ENCODE data around the gene KPNA5. TPM values are rescaled to one million over a fixed set of nuclear protein-coding genes. Genes with fewer than 3 reads are reported as not detected.
"Not testable (repeated sequence)": the region's sequence is repeated elsewhere in the genome, so short reads cannot be mapped to it uniquely, and the experiment has no call there.

The KPNA5 gene
- total RNA-seq, 1 donor from 2014 or later: 21.9 TPM

DNA sequence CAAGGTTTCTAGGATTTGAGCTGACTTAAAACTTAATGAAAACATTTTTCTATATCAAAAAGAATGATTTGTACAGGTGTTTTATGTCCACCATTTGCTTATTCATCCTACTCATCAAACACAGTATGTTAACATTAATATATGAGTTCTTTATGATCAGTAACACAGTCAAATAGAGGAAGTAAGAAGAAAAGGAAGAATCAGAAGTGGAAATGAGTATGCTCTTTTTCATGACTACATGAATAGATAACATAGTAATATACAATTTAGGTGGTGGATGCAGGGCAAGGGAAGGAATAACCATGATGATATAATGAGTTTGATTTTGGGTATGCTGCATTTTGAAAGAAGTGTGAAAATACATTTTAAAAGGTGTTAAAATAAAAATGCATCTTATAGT, 16.5 kb downstream of the KPNA5 start:
- Mint-ChIP-seq H3K4me1 (ENCODE audit: low read depth, unreplicated experiment) (no peaks in the 10 kb centered on the region), H3K4me3 (ENCODE audit: unreplicated experiment) (no peak overlapping the region), H3K36me3 (ENCODE audit: unreplicated experiment) (no peaks in the 10 kb centered on the region), H3K9me3 (ENCODE audit: unreplicated experiment) (peaks cover 2% of the 10 kb centered on the region), H3K27me3 (ENCODE audit: unreplicated experiment) (no peaks in the 10 kb centered on the region), H3K27ac (ENCODE audit: unreplicated experiment) (no peak overlapping the region)
- no peak for DNase-seq
- TF ChIP-seq, protein P1, sequence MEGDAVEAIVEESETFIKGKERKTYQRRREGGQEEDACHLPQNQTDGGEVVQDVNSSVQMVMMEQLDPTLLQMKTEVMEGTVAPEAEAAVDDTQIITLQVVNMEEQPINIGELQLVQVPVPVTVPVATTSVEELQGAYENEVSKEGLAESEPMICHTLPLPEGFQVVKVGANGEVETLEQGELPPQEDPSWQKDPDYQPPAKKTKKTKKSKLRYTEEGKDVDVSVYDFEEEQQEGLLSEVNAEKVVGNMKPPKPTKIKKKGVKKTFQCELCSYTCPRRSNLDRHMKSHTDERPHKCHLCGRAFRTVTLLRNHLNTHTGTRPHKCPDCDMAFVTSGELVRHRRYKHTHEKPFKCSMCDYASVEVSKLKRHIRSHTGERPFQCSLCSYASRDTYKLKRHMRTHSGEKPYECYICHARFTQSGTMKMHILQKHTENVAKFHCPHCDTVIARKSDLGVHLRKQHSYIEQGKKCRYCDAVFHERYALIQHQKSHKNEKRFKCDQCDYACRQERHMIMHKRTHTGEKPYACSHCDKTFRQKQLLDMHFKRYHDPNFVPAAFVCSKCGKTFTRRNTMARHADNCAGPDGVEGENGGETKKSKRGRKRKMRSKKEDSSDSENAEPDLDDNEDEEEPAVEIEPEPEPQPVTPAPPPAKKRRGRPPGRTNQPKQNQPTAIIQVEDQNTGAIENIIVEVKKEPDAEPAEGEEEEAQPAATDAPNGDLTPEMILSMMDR (IDR thresholded peaks at IDR 0.05; ENCODE audit: partially characterized antibody, unreplicated experiment): no peak

DNA sequence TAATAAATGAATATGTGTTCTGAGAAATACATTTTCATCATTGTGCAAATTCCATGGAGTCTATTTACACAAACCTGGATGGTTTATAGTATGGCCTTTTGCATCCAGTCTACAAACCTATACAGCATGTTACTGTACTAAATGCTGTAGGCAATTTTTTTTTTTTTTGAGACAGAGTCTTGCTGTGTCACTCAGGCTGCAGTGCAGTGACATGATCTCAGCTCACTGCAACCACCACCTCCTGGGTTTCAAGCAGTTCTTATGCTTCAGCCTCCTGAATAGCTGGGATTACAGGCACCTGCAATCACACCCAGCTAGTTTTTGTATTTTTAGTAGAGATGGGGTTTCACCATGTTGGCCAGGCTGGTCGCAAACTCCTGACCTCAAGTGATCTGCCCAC, 22.9 kb downstream of the KPNA5 start:
- not testable (repeated sequence) for H3K27me3 Mint-ChIP-seq (ENCODE audit: unreplicated experiment); H3K36me3 Mint-ChIP-seq (ENCODE audit: unreplicated experiment); H3K4me1 Mint-ChIP-seq (ENCODE audit: low read depth, unreplicated experiment); DNase-seq; H3K4me3 Mint-ChIP-seq (ENCODE audit: unreplicated experiment); H3K27ac Mint-ChIP-seq (ENCODE audit: unreplicated experiment); H3K9me3 Mint-ChIP-seq (ENCODE audit: unreplicated experiment)

DNA sequence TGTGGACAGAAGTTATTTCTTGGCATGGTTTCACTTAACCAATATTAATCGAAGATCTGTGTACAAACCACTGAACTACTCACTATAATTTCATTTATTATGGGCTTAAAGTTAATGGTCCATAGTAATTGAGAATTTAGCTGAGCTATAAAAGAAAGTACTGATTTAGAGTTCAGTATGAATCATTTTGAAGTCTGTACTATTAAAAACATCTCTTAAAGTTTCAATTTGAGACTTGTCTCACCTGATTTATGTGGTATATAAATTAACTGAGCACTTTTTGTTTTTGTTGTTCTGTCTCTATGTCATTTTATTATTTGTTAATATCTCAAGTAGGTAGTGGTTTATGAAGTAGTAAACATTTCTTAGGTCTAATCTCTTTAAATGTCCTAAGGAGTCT, 24.9 kb downstream of the KPNA5 start:
- no peaks in the 10 kb centered on the region for H3K27me3 Mint-ChIP-seq (ENCODE audit: unreplicated experiment)
- H3K4me3 Mint-ChIP-seq (ENCODE audit: unreplicated experiment): no peak overlapping the region
- H3K36me3 Mint-ChIP-seq (ENCODE audit: unreplicated experiment): no peaks in the 10 kb centered on the region
- no peak for DNase-seq
- TF ChIP-seq, protein P1 (IDR thresholded peaks at IDR 0.05; ENCODE audit: partially characterized antibody, unreplicated experiment): no peak
- no peak overlapping the region for H3K27ac Mint-ChIP-seq (ENCODE audit: unreplicated experiment)
- no peaks in the 10 kb centered on the region for H3K9me3 Mint-ChIP-seq (ENCODE audit: unreplicated experiment)
- H3K4me1 Mint-ChIP-seq (ENCODE audit: low read depth, unreplicated experiment): no peaks in the 10 kb centered on the region

DNA sequence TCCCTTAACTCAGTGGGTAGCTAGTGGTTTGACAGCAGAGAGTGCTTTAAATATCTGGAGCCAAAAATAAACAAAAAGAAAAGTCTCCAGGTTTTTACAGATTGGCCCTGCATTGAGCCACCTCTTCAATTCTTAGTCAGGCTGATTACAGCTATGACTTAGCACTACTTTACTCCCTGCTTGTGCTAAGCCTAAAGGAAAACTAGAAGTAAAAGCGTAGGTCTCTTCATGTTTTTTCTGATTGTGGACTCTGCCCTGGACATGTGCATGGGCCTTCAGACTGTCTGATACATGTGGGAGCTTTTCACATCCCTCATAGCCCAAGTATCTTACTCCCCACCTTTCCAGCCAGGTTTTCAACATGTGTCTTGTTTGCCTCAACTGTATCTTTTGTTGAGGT, 33.3 kb downstream of the KPNA5 start:
- Mint-ChIP-seq H3K36me3 (ENCODE audit: unreplicated experiment) (no peaks in the 10 kb centered on the region), H3K4me3 (ENCODE audit: unreplicated experiment) (no peak overlapping the region)

DNA sequence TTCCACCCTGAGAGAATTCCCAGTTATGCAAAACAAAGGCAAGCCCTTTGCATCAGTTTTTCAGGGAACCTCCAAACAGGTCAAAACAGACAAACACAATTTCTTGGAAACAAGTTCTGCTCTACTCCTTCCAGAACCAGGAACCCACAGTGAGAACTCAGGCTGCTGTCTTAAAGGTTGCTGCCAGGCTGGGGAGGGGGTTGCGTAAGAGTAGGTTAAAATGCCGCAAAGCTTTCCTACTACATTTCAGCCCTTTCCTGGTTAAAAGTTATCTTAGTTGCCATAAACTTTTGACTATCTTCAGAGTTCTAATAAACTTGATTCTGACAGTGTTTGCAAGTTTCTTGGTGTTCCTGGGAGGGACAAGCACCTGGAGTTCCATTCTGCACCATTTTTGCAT, 33.8 kb downstream of the KPNA5 start:
- Mint-ChIP-seq H3K27me3 (ENCODE audit: unreplicated experiment) (no peaks in the 10 kb centered on the region), H3K9me3 (ENCODE audit: unreplicated experiment) (no peaks in the 10 kb centered on the region), H3K4me3 (ENCODE audit: unreplicated experiment) (no peak overlapping the region), H3K27ac (ENCODE audit: unreplicated experiment) (no peak overlapping the region), H3K36me3 (ENCODE audit: unreplicated experiment) (no peaks in the 10 kb centered on the region), H3K4me1 (ENCODE audit: low read depth, unreplicated experiment) (no peaks in the 10 kb centered on the region)
- no peak for DNase-seq
- TF ChIP-seq, protein P1 (IDR thresholded peaks at IDR 0.05; ENCODE audit: partially characterized antibody, unreplicated experiment): no peak

More for the DNA sequence above, 33.3 kb downstream of the KPNA5 start:
- TF ChIP-seq, protein P1 (IDR thresholded peaks at IDR 0.05; ENCODE audit: partially characterized antibody, unreplicated experiment): no peak
- H3K4me1 Mint-ChIP-seq (ENCODE audit: low read depth, unreplicated experiment): no peaks in the 10 kb centered on the region
- DNase-seq: no peak
- H3K9me3 Mint-ChIP-seq (ENCODE audit: unreplicated experiment): no peaks in the 10 kb centered on the region
- no peaks in the 10 kb centered on the region for H3K27me3 Mint-ChIP-seq (ENCODE audit: unreplicated experiment)
- no peak overlapping the region for H3K27ac Mint-ChIP-seq (ENCODE audit: unreplicated experiment)

DNA sequence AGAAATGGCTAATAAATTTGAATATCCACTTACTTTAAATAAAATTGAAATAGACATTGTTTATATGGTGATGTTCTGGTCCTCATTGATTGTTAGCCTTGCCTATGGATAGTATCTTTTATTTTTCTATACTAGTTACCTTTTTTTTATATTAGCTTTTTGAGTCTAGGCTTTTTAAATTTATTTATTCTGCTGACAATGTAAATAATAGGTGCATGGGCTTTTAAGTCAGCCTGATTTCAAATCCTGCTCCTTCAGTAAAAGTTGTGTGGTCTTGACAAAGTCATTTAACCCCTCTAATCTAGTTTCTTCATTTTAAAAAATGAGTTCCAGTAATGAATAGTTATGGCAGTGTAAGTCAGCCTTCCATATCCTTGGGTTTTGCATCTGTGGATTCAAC, 45.9 kb downstream of the KPNA5 start:
- Mint-ChIP-seq H3K27me3 (ENCODE audit: unreplicated experiment) (no peaks in the 10 kb centered on the region), H3K4me1 (ENCODE audit: low read depth, unreplicated experiment) (no peaks in the 10 kb centered on the region), H3K4me3 (ENCODE audit: unreplicated experiment) (no peak overlapping the region), H3K36me3 (ENCODE audit: unreplicated experiment) (no peaks in the 10 kb centered on the region), H3K27ac (ENCODE audit: unreplicated experiment) (no peak overlapping the region), H3K9me3 (ENCODE audit: unreplicated experiment) (no peaks in the 10 kb centered on the region)
- TF ChIP-seq, protein P1 (IDR thresholded peaks at IDR 0.05; ENCODE audit: partially characterized antibody, unreplicated experiment): no peak
- no peak for DNase-seq
